ENCODE data around the gene POU2F1.

- no peak for TF ChIP-seq CTCF (IDR thresholded peaks at IDR 0.05)
- no peak for TF ChIP-seq POLR2A (IDR thresholded peaks at IDR 0.05)
- no peak for TF ChIP-seq POLR2AphosphoS5 (IDR thresholded peaks at IDR 0.05)
Observed at GRCh38 chr1:167194182-167194581, 26.5 kb upstream of the POU2F1 start.

All from stomach (tissue), 4 donors.